Brain microvascular endothelial cell (primary cell): ENCODE results near the gene GRHL3.

Experiments
- DNase-seq: peaks from one replicate; pipeline ENCODE4 v3.0.0-alpha.2; 2020
- H3K27ac ChIP-seq: fragments of 250-450 bp; sonication (Bioruptor Pico); 2 replicates; pipeline ENCODE4 v1.5.1; 2020; ENCODE audit warnings: mild to moderate bottlenecking, moderate library complexity
- H3K27me3 ChIP-seq: fragments of 250-450 bp; sonication (Bioruptor Pico); replicated peaks from 2 replicates; pipeline ENCODE4 v1.5.1; 2020; ENCODE audit warnings: mild to moderate bottlenecking
- H3K36me3 ChIP-seq: fragments of 250-450 bp; sonication (Bioruptor Pico); replicated peaks from 2 replicates; pipeline ENCODE4 v1.5.1; 2020; ENCODE audit warnings: mild to moderate bottlenecking
- H3K4me3 ChIP-seq: 2 replicates; pipeline ENCODE4 v1.5.1; 2011; ENCODE audit warnings: low read depth, mild to moderate bottlenecking, control low read depth, low read length, moderate library complexity
- in situ Hi-C: cut with HindIII; loops from 2 replicates; pipeline ENCODE4 v1.10.0; 2017; ENCODE audit warnings: low sequenced_read_pairs, low pct_ligation_motif_present
- TF ChIP-seq, protein P1 (sequence below): IDR thresholded peaks from 2 replicates; pipeline ENCODE4 v1.5.1; 2011; ENCODE audit warnings: low read depth, mild to moderate bottlenecking, moderate library complexity, low read length, control low read depth, inconsistent platforms; ENCODE audit errors: missing control alignments

The GRHL3 gene

DNA sequence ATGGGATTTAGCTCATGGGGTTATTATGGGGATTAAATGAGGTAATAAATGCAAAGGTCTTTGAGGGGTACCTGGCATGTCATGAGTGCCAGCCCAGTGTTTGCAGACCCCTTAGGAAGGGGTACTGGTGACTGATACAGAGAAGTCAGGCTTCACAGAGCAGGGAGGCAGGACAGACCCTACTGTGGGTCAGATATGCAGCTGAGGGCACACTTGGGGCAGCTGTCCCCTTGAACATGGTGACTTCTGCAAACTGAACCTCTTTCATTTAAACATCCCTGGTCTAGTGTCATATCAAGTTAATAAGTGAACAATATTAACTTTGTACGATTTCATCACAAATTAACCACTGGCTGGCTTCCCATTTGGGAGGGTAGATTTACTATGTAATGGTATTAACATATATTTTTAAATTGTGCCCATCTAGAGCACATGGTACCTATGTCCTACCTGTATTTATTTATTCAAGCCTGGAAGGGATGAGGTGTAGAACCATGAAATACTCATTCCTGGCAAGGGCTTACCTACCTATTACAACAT, 68.5 kb downstream of the GRHL3 start:
- no peak for DNase-seq
- TF ChIP-seq, protein P1, sequence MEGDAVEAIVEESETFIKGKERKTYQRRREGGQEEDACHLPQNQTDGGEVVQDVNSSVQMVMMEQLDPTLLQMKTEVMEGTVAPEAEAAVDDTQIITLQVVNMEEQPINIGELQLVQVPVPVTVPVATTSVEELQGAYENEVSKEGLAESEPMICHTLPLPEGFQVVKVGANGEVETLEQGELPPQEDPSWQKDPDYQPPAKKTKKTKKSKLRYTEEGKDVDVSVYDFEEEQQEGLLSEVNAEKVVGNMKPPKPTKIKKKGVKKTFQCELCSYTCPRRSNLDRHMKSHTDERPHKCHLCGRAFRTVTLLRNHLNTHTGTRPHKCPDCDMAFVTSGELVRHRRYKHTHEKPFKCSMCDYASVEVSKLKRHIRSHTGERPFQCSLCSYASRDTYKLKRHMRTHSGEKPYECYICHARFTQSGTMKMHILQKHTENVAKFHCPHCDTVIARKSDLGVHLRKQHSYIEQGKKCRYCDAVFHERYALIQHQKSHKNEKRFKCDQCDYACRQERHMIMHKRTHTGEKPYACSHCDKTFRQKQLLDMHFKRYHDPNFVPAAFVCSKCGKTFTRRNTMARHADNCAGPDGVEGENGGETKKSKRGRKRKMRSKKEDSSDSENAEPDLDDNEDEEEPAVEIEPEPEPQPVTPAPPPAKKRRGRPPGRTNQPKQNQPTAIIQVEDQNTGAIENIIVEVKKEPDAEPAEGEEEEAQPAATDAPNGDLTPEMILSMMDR: no peak
- H3K4me3 ChIP-seq: no peak overlapping the region
- H3K36me3 ChIP-seq: no peaks in the 10 kb centered on the region
- no peaks in the 10 kb centered on the region for H3K27me3 ChIP-seq
- H3K27ac ChIP-seq: no peak overlapping the region
- in situ Hi-C loops: no loop called here

DNA sequence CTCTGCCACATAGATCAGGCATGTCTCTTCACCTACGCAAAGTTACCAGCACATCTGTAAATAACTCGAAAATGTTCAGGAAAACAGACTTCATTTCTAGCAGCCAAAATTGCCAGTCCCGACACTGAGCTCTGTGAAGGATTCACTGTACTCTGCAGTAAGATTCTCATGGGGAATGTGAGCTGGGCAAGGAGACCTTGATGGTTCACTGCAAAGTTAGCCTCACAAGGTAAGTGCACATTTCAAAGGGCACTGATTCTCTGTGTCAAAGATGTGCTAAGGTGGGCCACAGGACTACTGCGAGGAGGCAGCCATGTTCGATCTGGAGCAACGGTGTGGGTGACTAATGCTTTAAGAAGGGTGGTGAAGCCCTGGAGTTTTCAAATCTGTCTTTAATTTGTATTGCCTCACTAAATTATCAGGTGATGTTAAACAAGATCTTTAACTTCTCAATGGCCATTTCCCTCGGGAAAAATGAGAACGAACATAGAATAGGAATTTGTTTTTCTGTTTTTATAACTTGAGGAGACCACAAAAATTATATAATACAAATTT, 69.3 kb downstream of the GRHL3 start:
- in situ Hi-C loops: no loop called here
- H3K4me3 ChIP-seq: no peak overlapping the region
- H3K36me3 ChIP-seq: no peaks in the 10 kb centered on the region
- no peak overlapping the region for H3K27ac ChIP-seq
- no peaks in the 10 kb centered on the region for H3K27me3 ChIP-seq
- TF ChIP-seq, protein P1: no peak
- no peak for DNase-seq

DNA sequence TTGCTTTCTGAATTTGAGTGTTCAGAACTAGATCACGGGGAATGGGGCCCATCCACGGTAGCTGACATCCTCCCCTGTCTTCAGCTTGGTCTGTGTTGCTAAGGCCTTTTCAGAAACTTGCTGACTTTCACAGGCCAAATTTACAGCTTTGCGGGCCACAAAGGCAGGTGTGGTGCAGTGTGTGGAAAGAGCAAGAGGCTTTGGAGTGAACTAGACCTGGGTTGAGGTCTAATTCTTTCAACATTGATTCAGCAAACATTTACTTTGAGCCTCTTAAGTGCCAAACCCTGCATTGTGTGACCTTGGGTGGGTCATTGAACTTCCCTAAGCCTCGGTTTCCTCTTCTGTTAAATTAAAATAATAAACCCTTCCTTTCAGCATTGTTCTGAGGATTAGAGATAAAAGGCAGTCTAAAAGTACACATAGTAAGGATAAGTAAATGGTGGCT, 70.1 kb downstream of the GRHL3 start:
- Histone ChIP-seq H3K27me3 (no peaks in the 10 kb centered on the region), H3K27ac (no peak overlapping the region), H3K4me3 (no peak overlapping the region), H3K36me3 (no peaks in the 10 kb centered on the region)
- TF ChIP-seq, protein P1: no peak
- no peak for DNase-seq
- in situ Hi-C loops: no loop called here

DNA sequence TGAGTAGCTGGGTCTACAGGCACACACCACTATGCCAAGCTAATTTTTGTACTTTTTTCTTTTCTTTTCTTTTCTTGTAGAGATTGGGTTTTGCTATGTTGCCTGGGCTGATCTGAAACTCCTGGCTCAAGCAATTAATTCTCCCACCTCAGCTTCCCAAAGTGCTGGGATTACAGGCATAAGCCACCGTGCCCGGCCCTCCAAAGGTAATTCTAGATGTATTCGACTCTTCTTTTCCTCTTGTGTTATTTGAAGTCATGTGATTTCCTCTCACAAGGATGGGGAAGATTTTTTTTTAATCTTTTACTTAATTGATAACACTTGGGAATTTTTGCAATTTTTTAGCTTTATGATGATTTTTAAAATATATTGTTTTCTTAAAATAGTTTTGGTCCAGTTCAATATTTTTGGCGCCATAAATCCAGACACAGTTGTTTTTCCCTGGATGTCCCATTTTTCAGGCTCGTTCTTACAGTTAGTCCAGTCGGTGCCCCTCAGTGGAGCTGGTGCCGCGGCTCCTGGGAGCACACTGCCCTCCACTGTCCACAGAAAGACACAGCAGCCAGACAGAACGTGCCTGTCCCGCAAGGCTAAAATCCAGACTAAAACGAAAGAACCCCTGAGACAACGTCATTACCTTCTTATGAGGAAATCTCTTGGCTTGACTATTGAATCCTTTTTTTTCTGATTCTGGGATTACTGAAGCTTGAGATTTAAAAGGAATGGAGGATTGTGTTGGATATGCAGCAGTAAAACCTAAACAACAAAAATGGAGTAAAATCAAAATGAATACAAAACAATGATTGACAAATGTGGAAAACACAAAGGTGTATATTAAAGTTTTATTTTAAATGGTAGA, 72.0 kb downstream of the GRHL3 start:
- no peak overlapping the region for H3K27ac ChIP-seq
- peak; percentile 75 for DNase-seq
- H3K36me3 ChIP-seq: no peaks in the 10 kb centered on the region
- TF ChIP-seq, protein P1: peak; percentile 99
- in situ Hi-C loops: loop anchor here (10.0 kb wide), 1 partner anchor 196 kb away; no protein-coding TSS in a partner anchor
- no peaks in the 10 kb centered on the region for H3K27me3 ChIP-seq
- no peak overlapping the region for H3K4me3 ChIP-seq

DNA sequence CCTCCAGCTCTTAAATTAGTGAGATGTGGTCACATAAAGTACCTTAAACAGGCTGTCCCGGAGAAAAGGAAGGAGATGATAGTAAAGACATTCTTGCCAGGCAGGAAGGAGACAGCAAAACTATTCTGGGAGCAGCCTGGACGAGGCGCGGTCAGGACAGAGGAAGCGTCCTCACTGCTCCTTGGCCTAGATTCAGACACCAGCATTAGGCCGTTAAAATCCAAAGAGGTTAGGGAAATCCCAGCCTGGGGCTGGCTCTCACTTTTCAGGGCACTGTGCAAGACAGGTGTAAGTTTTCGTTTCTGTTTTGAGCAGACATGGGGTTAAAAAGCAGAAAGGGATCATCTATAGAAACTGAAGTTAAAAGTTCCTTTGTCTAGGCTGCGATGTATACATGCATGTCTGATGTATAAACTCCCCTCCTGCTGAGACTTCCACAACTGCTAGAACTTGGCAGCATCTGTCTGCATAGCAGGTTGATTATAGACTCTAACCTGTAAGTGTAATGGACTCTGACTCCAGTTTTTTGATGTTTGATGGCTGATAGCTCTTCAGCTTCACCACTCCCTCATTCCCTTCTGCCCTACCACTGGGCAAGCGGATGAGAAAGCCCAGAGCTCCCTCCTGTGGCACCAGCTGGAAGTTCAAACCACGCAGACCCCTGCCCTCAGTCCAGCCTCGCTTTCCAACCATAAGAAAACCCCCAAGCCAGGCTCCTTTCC, 72.9 kb downstream of the GRHL3 start:
- Histone ChIP-seq H3K4me3 (no peak overlapping the region), H3K27me3 (no peaks in the 10 kb centered on the region), H3K36me3 (no peaks in the 10 kb centered on the region), H3K27ac (no peak overlapping the region)
- peak; percentile 36 for DNase-seq
- TF ChIP-seq, protein P1: peak; percentile 92
- in situ Hi-C loops: loop anchor here (10.0 kb wide), 1 partner anchor 197 kb away; no protein-coding TSS in a partner anchor
